MCF 10A (cell line): ENCODE measurements around the gene IGFBP2. TPM values are rescaled to one million over a fixed set of nuclear protein-coding genes. Genes with fewer than 3 reads are reported as not detected.

ENCODE experiments used
- BruUV-seq: library from RNA; stranded (reverse); fragments of 400-500 nt; replicated peaks from 2 replicates; lab custom pipeline; 2021; lab: Mats Ljungman, UMichigan
- CTCF ChIA-PET: fragments of 300-600 bp; sonication (Branson Sonifier 250); formaldehyde crosslinking; extraction: SDS; loops from one replicate; lab custom pipeline; 2021; ENCODE audit warnings: antibody characterized with exemption, inconsistent platforms; lab: Yijun Ruan, JAX
- POLR2A ChIA-PET: fragments of 300-600, 350-650 bp; sonication (Branson Sonifier 250); formaldehyde crosslinking; extraction: SDS; loops from one replicate; lab custom pipeline; 2020; ENCODE audit warnings: antibody characterized with exemption, inconsistent platforms; lab: Yijun Ruan, JAX
- DNase-seq: peaks from one replicate; pipeline ENCODE4 v3.0.0-alpha.2; 2018; ENCODE audit not compliant: unreplicated experiment
- H3K27ac Mint-ChIP-seq: one replicate; pipeline ENCODE4 v1.8.0; 2022; ENCODE audit warnings: mild to moderate bottlenecking, low read depth, mixed read lengths; ENCODE audit not compliant: unreplicated experiment
- H3K27me3 Mint-ChIP-seq: one replicate; pipeline ENCODE4 v1.8.0; 2022; ENCODE audit warnings: mixed read lengths; ENCODE audit not compliant: insufficient read depth, unreplicated experiment
- H3K36me3 Mint-ChIP-seq: one replicate; pipeline ENCODE4 v1.8.0; 2022; ENCODE audit warnings: mild to moderate bottlenecking, moderate library complexity, mixed read lengths; ENCODE audit not compliant: insufficient read depth, unreplicated experiment
- H3K4me1 Mint-ChIP-seq: one replicate; pipeline ENCODE4 v1.8.0; 2022; ENCODE audit warnings: mixed read lengths; ENCODE audit not compliant: insufficient read depth, unreplicated experiment
- H3K4me3 Mint-ChIP-seq: one replicate; pipeline ENCODE4 v1.8.0; 2022; ENCODE audit warnings: mild to moderate bottlenecking, moderate library complexity, mixed read lengths; ENCODE audit not compliant: unreplicated experiment
- H3K9me3 Mint-ChIP-seq: one replicate; pipeline ENCODE4 v1.8.0; 2022; ENCODE audit warnings: mixed read lengths; ENCODE audit not compliant: unreplicated experiment
- intact Hi-C: fragments of 100-400 bp; cut with micrococcal nuclease; formaldehyde crosslinking; loops from 2 replicates; pipeline ENCODE4 v1.14.1; 2022
- total RNA-seq: library from RNA; stranded (reverse); gene quantifications from 2 replicates; pipeline ENCODE4 v1.2.3, GENCODE V29; 2022
- TF ChIP-seq, protein P1 (sequence below): fragments of 200-600 bp; IDR thresholded peaks from one replicate; pipeline ENCODE4 v1.8.0; 2022; ENCODE audit warnings: antibody characterized with exemption, mild to moderate bottlenecking; ENCODE audit not compliant: unreplicated experiment

IGFBP2 gene
- total RNA-seq, 1 experiment from 2014 or later = 32.0 TPM

DNA sequence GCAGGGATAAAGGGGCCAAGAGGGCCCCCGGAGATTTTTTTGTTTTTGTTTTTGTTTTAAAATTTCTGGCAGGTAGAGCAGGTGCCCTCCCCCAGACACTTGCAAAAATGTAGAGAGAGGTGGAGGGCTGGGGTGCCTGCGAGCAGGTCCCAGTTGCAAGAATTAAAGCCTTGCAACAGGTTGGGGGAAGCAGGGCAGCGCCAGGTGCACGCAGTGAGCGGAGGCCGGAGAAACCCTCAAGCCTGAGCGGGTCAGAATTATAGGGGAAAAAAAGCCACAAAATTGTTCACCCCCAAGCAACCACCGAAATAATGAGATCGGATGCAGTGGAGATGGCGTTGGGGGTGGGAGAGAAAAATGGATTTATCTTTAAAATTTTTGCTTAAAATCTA, 61.6 kb downstream of the IGFBP2 start:
- ChIA-PET CTCF (interaction anchor here (0.6 to 6.4 kb wide), 15 partner anchors 11 to 1044 kb away, joined by 3 to 62 read pairs (median 6); no protein-coding TSS in a partner anchor), POLR2A (no interaction called here)
- Mint-ChIP-seq H3K27me3 (no peaks in the 10 kb centered on the region), H3K4me3 (no peak overlapping the region), H3K9me3 (no peaks in the 10 kb centered on the region), H3K36me3 (no peaks in the 10 kb centered on the region), H3K27ac (no peak overlapping the region), H3K4me1 (peaks cover 33% of the 10 kb centered on the region)
- no TSS peak for BruUV-seq
- intact Hi-C loops = loop anchor here (5.0 kb wide), 1 partner anchor 82 kb away; no protein-coding TSS in a partner anchor
- TF ChIP-seq, protein P1, sequence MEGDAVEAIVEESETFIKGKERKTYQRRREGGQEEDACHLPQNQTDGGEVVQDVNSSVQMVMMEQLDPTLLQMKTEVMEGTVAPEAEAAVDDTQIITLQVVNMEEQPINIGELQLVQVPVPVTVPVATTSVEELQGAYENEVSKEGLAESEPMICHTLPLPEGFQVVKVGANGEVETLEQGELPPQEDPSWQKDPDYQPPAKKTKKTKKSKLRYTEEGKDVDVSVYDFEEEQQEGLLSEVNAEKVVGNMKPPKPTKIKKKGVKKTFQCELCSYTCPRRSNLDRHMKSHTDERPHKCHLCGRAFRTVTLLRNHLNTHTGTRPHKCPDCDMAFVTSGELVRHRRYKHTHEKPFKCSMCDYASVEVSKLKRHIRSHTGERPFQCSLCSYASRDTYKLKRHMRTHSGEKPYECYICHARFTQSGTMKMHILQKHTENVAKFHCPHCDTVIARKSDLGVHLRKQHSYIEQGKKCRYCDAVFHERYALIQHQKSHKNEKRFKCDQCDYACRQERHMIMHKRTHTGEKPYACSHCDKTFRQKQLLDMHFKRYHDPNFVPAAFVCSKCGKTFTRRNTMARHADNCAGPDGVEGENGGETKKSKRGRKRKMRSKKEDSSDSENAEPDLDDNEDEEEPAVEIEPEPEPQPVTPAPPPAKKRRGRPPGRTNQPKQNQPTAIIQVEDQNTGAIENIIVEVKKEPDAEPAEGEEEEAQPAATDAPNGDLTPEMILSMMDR = no peak
- DNase-seq = no peak

- ChIA-PET CTCF (interaction anchor here (0.6 to 6.4 kb wide), 23 partner anchors 12 to 1044 kb away, joined by 3 to 62 read pairs (median 4); no protein-coding TSS in a partner anchor), POLR2A (interaction anchor here (0.6 kb wide), 1 partner anchor 165 kb away, joined by 3 read pairs; no protein-coding TSS in a partner anchor)
- Mint-ChIP-seq H3K27ac (peak within 1 kb of the TSS; percentile 25), H3K4me3 (no peak within 1 kb of the TSS), H3K27me3 (no peaks in the 10 kb centered on the region), H3K36me3 (no peaks in the 10 kb centered on the region), H3K9me3 (no peaks in the 10 kb centered on the region), H3K4me1 (peaks cover 33% of the 10 kb centered on the region)
- BruUV-seq = no TSS peak
- peak; percentile 85 for DNase-seq
- intact Hi-C loops = loop anchor here (5.0 kb wide), 1 partner anchor 82 kb away; no protein-coding TSS in a partner anchor
- TF ChIP-seq, protein P1 = no peak
These were observed 62.2 kb downstream of the IGFBP2 start, which contains the start of gene IGFBP5 for GRCh38 chr2:216695401-216695821. Gene IGFBP5, minus strand, starts transcription at chr2:216695549. Its CDS starts 774 bp downstream, at chr2:216694775.

GRCh38 chr2:216696321-216696720, 63.1 kb downstream of the IGFBP2 start:
- BruUV-seq = no TSS peak
- Mint-ChIP-seq H3K4me1 (peaks cover 30% of the 10 kb centered on the region), H3K27ac (peak overlapping the region; percentile 25), H3K36me3 (no peaks in the 10 kb centered on the region), H3K27me3 (no peaks in the 10 kb centered on the region), H3K4me3 (no peak overlapping the region), H3K9me3 (no peaks in the 10 kb centered on the region)
- TF ChIP-seq, protein P1 = no peak
- ChIA-PET CTCF (interaction anchor here (0.6 to 6.4 kb wide), 24 partner anchors 9 to 1027 kb away, joined by 3 to 62 read pairs (median 4); no protein-coding TSS in a partner anchor), POLR2A (no interaction called here)
- intact Hi-C loops = loop anchor here (1.0 to 5.0 kb wide), 2 partner anchors 81 to 1017 kb away; no protein-coding TSS in a partner anchor
- DNase-seq = no peak

DNA sequence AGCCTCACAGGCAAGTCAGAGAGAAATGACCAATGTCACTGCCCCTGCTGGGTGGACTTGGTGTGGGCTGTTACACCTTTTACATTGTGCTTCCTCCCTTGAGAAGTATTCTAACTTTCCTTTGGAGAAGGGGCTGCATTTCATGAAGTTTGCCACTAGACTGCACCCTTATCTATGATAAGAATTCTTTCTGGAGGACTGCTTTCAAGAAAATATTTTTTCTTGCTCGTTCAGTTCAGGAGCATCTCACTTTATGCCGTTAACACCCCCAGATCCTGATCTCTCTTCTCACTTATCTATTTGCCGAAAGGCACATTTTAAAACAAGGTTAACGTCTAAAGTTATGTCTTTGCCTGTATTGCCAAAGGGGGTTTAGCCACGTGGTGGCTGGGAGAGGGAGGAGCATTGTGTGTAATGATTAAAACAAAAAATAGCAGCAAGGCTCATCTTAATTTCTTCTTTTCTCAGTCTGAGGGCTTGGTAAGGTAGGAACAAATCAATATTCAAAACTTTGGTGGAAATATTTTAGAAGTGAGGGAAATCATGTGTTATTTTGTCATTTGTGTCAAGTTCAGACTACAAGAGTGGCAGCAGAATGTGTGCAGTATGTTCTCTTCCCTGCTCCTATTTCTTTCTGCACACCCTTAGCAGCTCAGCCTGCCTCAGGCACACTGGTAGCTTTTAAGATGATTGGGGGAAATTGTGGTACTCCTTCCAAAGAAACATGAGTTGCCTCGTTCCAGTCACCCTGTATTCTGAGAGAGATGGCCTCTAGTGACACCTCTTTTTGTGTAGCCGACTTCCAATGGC, 63.7 kb downstream of the IGFBP2 start:
- CTCF ChIA-PET = interaction anchor here (0.6 to 6.4 kb wide), 27 partner anchors 10 to 1088 kb away, joined by 3 to 62 read pairs (median 5); no protein-coding TSS in a partner anchor
- H3K9me3 Mint-ChIP-seq = no peaks in the 10 kb centered on the region
- H3K4me3 Mint-ChIP-seq = no peak overlapping the region
- H3K27me3 Mint-ChIP-seq = no peaks in the 10 kb centered on the region
- no peaks in the 10 kb centered on the region for H3K36me3 Mint-ChIP-seq
- DNase-seq = peak; percentile 37
- intact Hi-C loops = loop anchor here (1.0 to 5.0 kb wide), 2 partner anchors 80 to 1016 kb away; no protein-coding TSS in a partner anchor
- no TSS peak for BruUV-seq
- POLR2A ChIA-PET = interaction anchor here (0.7 kb wide), 1 partner anchor 587 kb away, joined by 3 read pairs; no protein-coding TSS in a partner anchor
- TF ChIP-seq, protein P1 = peak; percentile 52
- peaks cover 25% of the 10 kb centered on the region for H3K4me1 Mint-ChIP-seq
- H3K27ac Mint-ChIP-seq = no peak overlapping the region
